HG02938 (cell line): Measurements from ENCODE around the gene CCDC73.
"Not testable (repeated sequence)": the region's sequence is repeated elsewhere in the genome, so short reads cannot be mapped to it uniquely, and the experiment has no call there.

Source experiments
- ATAC-seq: cut with Tn5 transposase; IDR thresholded peaks from one replicate; pipeline ENCODE4 v1.9.1; 2021; ENCODE audit warnings: mild to moderate bottlenecking, moderate library complexity; ENCODE audit not compliant: unreplicated experiment

CCDC73 gene

GRCh38 chr11:32708978-32709377, 85.5 kb downstream of the CCDC73 start:
- not testable (repeated sequence) for ATAC-seq

GRCh38 chr11:32706985-32707741, 87.3 kb downstream of the CCDC73 start:
- ATAC-seq = peak; percentile 98

GRCh38 chr11:32705309-32706033, 89.0 kb downstream of the CCDC73 start:
- ATAC-seq = no peak

- no peak for ATAC-seq
Observed at GRCh38 chr11:32704775-32705174, 89.7 kb downstream of the CCDC73 start.

GRCh38 chr11:32704261-32704660, 90.2 kb downstream of the CCDC73 start:
- ATAC-seq = no peak

GRCh38 chr11:32701616-32702015, 92.8 kb downstream of the CCDC73 start:
- no peak for ATAC-seq

- no peak for ATAC-seq
Observed at GRCh38 chr11:32698579-32698978, 95.9 kb downstream of the CCDC73 start.

- no peak for ATAC-seq
Observed at GRCh38 chr11:32671051-32671450, 123.4 kb downstream of the CCDC73 start.

GRCh38 chr11:32659672-32660071, 134.8 kb downstream of the CCDC73 start:
- ATAC-seq = no peak

- no peak for ATAC-seq
Observed at GRCh38 chr11:32658639-32659406, 135.6 kb downstream of the CCDC73 start.

- ATAC-seq = no peak
Observed at GRCh38 chr11:32643526-32643925, 150.9 kb downstream of the CCDC73 start.

GRCh38 chr11:32641361-32641760, 153.1 kb downstream of the CCDC73 start:
- no peak for ATAC-seq

GRCh38 chr11:32635819-32636218, 158.6 kb downstream of the CCDC73 start:
- no peak for ATAC-seq

- no peak for ATAC-seq
Observed at GRCh38 chr11:32630844-32631243, 163.6 kb downstream of the CCDC73 start.

GRCh38 chr11:32616903-32617302, 177.6 kb downstream of the CCDC73 start:
- no peak for ATAC-seq

GRCh38 chr11:32615422-32615821, 179.0 kb downstream of the CCDC73 start:
- no peak for ATAC-seq

- no peak for ATAC-seq
Observed at GRCh38 chr11:32613500-32614151, 180.8 kb downstream of the CCDC73 start.

- ATAC-seq = no peak
Observed at GRCh38 chr11:32610797-32611352, 183.6 kb downstream of the CCDC73 start.

- not testable (repeated sequence) for ATAC-seq
Observed at GRCh38 chr11:32608826-32609225, 185.6 kb downstream of the CCDC73 start.

GRCh38 chr11:32606220-32606619, 188.2 kb downstream of the CCDC73 start:
- no peak for ATAC-seq
